ENCODE results near the gene SMC1B. TPM values are rescaled to one million over a fixed set of nuclear protein-coding genes. Genes with fewer than 3 reads are reported as not detected.
A peak's percentile ranks its signal among the peaks of the same experiment; 100 is the strongest.

SMC1B gene
- polyA plus RNA-seq, 3 donors = not detected

DNA sequence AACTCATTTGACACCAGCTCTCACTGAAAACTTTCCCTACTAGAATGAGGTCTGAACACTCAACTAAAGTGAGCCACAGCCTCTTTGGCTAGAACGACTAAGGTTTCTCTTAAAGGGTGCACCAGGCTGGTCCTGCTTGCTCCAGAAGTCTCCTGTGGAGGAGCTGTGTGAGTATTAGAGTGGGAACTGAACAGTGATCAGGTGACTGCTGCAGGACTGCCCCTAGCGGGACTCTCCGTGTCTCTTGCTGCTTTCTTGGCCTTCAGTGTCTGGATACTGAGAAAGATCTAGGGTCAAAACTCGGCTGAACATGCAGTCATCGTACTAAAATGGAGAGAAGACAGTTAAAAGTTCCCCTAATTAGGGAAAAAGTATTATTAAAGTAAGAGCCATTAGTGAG, 69.1 kb downstream of the SMC1B start:
- Histone ChIP-seq H3K79me2 (ENCODE audit: insufficient read depth, low read length) (no peaks in the 10 kb centered on the region), H3K27ac (ENCODE audit: low read depth in 1 of 2, low read length in 2 of 2) (no peak overlapping the region), H3K9ac (ENCODE audit: insufficient read depth, low read length, poor library complexity, severe bottlenecking) (no peak overlapping the region), H3K4me3 (replicated peaks in 1 of 3; ENCODE audit: low read depth in 2 of 3, low read length in 3 of 3) (no peak overlapping the region), H3K36me3 (replicated peaks in 1 of 2; ENCODE audit: control insufficient read depth in 1 of 2, insufficient read depth in 2 of 2, low read length in 2 of 2) (peaks cover 38 to 78% of the 10 kb centered on the region in 2 donors), H2AFZ (ENCODE audit: insufficient read depth, low read depth, low read length, poor library complexity, severe bottlenecking) (no peak overlapping the region), H4K20me1 (ENCODE audit: insufficient read depth, low read length) (no peaks in the 10 kb centered on the region), H3K9me3 (replicated peaks in 1 of 2; ENCODE audit: control insufficient read depth in 1 of 2, insufficient read depth in 1 of 2, low read length in 2 of 2) (no peaks in the 10 kb centered on the region), H3K27me3 (ENCODE audit: control insufficient read depth in 2 of 2, insufficient read depth in 2 of 2, low read length in 2 of 2) (no peaks in the 10 kb centered on the region), H3K4me1 (ENCODE audit: control insufficient read depth in 1 of 2, insufficient read depth in 2 of 2, low read length in 2 of 2) (no peaks in the 10 kb centered on the region), H3K4me2 (replicated peaks; ENCODE audit: extremely low read depth, low read length, poor library complexity, severe bottlenecking) (no peak overlapping the region)
- H3K36me3 Mint-ChIP-seq = peaks cover 54 to 66% of the 10 kb centered on the region in 2 donors
- TF ChIP-seq, protein P1, sequence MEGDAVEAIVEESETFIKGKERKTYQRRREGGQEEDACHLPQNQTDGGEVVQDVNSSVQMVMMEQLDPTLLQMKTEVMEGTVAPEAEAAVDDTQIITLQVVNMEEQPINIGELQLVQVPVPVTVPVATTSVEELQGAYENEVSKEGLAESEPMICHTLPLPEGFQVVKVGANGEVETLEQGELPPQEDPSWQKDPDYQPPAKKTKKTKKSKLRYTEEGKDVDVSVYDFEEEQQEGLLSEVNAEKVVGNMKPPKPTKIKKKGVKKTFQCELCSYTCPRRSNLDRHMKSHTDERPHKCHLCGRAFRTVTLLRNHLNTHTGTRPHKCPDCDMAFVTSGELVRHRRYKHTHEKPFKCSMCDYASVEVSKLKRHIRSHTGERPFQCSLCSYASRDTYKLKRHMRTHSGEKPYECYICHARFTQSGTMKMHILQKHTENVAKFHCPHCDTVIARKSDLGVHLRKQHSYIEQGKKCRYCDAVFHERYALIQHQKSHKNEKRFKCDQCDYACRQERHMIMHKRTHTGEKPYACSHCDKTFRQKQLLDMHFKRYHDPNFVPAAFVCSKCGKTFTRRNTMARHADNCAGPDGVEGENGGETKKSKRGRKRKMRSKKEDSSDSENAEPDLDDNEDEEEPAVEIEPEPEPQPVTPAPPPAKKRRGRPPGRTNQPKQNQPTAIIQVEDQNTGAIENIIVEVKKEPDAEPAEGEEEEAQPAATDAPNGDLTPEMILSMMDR (IDR thresholded peaks at IDR 0.05) = no peak
- H3K9me3 Mint-ChIP-seq = peaks cover 0 to 2% (median 0%) of the 10 kb centered on the region in 7 donors
- no peaks in the 10 kb centered on the region for H3K4me1 Mint-ChIP-seq
- peaks cover 0 to 1% (median 0%) of the 10 kb centered on the region in 3 donors for H3K27me3 Mint-ChIP-seq (ENCODE audit: low read depth in 3 of 3)
- H3K27ac Mint-ChIP-seq = no peak overlapping the region
- WGBS (ENCODE audit: insufficient coverage) = 46% methylated on average over 4 of the region's 5 CpGs
- intact Hi-C loops (cut with micrococcal nuclease) = no loop called here
- H3K4me3 Mint-ChIP-seq = no peak overlapping the region
- peak in 2 of 3 donors; percentile 5 to 17 for DNase-seq

DNA sequence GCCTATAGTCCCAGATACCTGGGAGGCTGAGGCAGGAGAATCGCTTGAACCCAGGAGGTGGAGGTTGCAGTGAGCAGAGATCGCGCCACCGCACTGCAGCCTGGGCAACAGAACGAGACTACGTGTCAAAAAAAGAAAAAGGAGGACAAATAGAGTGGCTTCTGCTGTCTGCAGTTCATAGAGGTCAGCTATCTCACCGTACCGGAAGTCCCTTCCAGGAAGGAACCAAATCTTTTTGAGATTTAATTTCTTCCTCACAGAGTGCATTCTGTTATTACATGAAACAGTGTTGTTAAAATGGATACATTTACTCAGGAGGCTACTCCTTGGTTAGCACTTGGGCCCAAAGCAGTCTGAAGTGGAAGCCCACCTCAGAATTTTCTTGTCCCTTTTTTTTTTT, 70.3 kb downstream of the SMC1B start:
- peaks cover 0 to 2% (median 0%) of the 10 kb centered on the region in 7 donors for H3K9me3 Mint-ChIP-seq
- H3K27ac ChIP-seq (ENCODE audit: low read depth in 1 of 2, low read length in 2 of 2) = no peak overlapping the region
- no peak overlapping the region for H3K4me2 ChIP-seq (replicated peaks; ENCODE audit: extremely low read depth, low read length, poor library complexity, severe bottlenecking)
- TF ChIP-seq, protein P1 (IDR thresholded peaks at IDR 0.05) = no peak
- intact Hi-C loops (cut with micrococcal nuclease) = no loop called here
- no peaks in the 10 kb centered on the region for H3K79me2 ChIP-seq (ENCODE audit: insufficient read depth, low read length)
- 100% methylated on average over 5 of the region's 8 CpGs for WGBS (ENCODE audit: insufficient coverage)
- no peaks in the 10 kb centered on the region for H4K20me1 ChIP-seq (ENCODE audit: insufficient read depth, low read length)
- H3K9ac ChIP-seq (ENCODE audit: insufficient read depth, low read length, poor library complexity, severe bottlenecking) = no peak overlapping the region
- no peaks in the 10 kb centered on the region for H3K9me3 ChIP-seq (replicated peaks in 1 of 2; ENCODE audit: control insufficient read depth in 1 of 2, insufficient read depth in 1 of 2, low read length in 2 of 2)
- H3K4me1 ChIP-seq (ENCODE audit: control insufficient read depth in 1 of 2, insufficient read depth in 2 of 2, low read length in 2 of 2) = no peaks in the 10 kb centered on the region
- H2AFZ ChIP-seq (ENCODE audit: insufficient read depth, low read depth, low read length, poor library complexity, severe bottlenecking) = no peak overlapping the region
- no peaks in the 10 kb centered on the region for H3K27me3 ChIP-seq (ENCODE audit: control insufficient read depth in 2 of 2, insufficient read depth in 2 of 2, low read length in 2 of 2)
- peaks cover 48 to 89% of the 10 kb centered on the region in 2 donors for H3K36me3 ChIP-seq (replicated peaks in 1 of 2; ENCODE audit: control insufficient read depth in 1 of 2, insufficient read depth in 2 of 2, low read length in 2 of 2)
- DNase-seq = no peak
- no peak overlapping the region for H3K4me3 ChIP-seq (replicated peaks in 1 of 3; ENCODE audit: low read depth in 2 of 3, low read length in 3 of 3)
- H3K36me3 Mint-ChIP-seq = peaks cover 61 to 75% of the 10 kb centered on the region in 2 donors
- H3K4me1 Mint-ChIP-seq = no peaks in the 10 kb centered on the region
- H3K27ac Mint-ChIP-seq = peak overlapping the region in 3 of 7 donors; percentile 31 to 79 (median 46)
- H3K4me3 Mint-ChIP-seq = no peak overlapping the region
- H3K27me3 Mint-ChIP-seq (ENCODE audit: low read depth in 3 of 3) = peaks cover 0 to 1% (median 0%) of the 10 kb centered on the region in 3 donors

All from CD14-positive monocyte (primary cell).